Glomerular visceral epithelial cell (primary cell): Measurements from ENCODE around the gene ZNF138.
"Not testable (repeated sequence)": the region's sequence is repeated elsewhere in the genome, so short reads cannot be mapped to it uniquely, and the experiment has no call there.

Source experiments
- DNase-seq: peaks from one replicate; pipeline ENCODE4 v3.0.0-alpha.2; 2016; ENCODE audit errors: extremely low spot score

ZNF138 gene

DNA sequence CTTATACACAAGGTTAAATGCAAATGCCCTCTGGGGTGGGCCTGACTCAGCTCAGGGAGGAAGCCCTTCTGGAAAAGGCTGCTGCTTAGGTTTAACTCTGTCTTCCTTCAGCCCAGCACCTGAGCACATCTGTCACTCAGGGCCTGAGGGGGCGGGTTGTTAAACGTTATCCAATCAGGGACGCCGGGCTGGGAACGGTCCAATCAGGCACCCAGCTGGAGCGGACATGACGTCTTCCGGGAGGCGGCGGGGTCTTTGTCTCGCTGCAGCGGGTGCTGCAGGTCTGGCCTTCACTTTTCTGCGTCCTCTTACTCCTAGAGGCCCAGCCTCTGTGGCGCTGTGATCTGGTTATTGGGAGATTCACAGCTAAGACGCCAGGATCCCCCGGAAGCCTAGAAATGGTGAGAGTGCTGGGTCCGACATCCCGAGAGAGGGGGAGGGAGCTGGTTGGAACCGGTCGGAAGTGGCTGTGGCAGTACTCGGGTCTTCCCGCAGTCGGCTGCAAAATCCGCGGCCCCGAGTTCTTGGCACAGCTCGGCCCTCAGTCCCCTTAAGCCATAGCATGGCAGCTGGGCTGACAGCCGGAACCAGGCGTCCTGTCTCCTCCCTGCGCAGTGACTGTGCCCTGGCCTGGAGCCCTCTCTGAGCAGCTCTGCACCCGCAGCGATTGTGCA, at the start of gene ZNF138:
TSS of gene ZNF138 (plus strand) at position 258 of the 674 bp plus-strand sequence. CDS start at position 399, 141 bp downstream.
- DNase-seq: peak; percentile 93

GRCh38 chr7:64744680-64745079, 49.5 kb upstream of the ZNF138 start:
- no peak for DNase-seq

- no peak for DNase-seq
These were observed 46.4 kb upstream of the ZNF138 start for GRCh38 chr7:64747802-64748201.

DNA sequence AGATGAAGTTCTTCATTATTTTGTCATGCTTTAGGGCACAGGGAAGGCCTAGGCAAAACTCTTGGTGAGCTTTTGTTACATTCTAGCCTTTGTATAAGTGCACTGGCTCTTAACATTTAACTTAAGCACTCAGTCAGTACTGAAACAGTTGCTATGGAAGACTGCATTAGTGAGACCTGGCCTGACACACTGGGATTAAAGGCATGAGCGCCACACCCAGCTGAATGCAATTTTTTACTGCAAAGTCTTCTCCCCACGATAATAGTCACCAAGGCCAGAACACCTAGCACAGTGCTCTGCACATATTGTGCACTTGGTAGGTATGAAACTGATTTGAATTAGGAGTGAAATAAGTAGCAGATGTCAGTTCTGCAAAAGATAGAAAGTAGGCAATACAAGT, 41.2 kb upstream of the ZNF138 start:
- DNase-seq: no peak

DNA sequence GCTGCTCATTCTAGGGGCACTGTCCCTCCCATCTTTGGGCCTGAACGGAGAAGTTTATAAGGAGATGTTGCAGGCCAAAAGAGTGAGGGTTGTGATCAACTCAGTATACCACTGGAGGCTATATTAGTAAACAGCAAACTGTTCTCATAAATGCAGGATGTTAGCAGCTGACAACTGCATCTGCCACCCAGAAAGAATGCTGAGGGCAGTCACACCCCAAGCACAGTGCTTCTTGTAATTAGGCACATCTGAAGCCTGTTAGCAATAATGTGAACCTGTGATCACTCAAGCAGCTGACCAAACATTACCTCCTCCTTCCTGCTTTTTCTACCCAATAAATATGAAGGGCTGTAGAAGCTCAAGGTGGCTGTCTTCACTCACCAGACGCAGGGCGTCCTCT, 38.4 kb upstream of the ZNF138 start:
- DNase-seq: no peak

GRCh38 chr7:64758151-64758550, 36.1 kb upstream of the ZNF138 start:
- DNase-seq: no peak

DNA sequence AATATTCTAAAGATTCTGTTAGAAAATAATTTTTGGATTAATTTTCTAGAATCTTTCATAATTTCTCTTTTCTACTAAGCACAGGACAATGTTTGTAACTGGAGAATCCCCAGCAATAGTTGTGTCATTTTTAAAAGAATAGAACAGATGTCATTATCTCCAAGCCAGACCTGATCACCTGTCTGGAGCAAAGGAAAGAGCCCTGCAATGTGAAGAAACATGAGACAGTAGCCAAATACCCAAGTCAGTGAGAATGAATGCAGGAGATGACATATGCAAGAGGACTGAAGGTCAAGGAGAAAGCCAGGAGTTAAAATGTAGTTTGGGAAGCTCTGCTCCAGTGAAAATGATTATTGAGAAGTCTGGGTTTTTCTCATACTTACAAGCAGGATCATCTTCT, 25.4 kb upstream of the ZNF138 start:
- DNase-seq: no peak

DNA sequence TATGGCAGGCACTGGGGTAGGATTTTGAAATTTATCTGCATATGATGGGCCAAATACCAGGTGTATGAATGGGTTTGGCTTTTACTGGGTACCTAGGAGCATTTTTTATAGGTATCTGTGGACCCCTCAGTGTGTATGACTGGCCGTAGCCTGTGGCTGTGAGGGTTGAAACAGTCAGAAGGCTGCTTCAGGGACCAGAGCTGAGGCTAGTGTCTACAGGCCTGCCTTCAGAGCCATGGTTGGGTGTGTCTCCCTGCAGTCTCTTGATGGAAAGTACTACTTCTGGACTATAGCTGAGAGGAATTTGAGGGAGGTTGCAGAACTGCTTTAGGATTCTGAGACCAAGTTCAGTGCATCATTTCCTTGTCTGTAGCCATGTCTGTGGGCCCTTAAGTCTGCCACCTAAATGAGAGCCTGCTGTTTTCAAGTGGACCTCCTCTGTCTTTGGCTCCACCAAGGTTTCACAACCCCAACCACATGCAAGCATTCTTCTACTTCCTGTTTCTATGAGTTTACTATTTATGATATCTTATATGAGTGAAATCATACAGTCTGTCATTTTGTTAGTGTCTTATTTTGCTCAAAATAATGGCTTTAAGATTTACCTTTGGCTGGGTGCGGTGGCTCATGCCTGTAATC, 19.9 kb upstream of the ZNF138 start:
- DNase-seq: no peak

DNA sequence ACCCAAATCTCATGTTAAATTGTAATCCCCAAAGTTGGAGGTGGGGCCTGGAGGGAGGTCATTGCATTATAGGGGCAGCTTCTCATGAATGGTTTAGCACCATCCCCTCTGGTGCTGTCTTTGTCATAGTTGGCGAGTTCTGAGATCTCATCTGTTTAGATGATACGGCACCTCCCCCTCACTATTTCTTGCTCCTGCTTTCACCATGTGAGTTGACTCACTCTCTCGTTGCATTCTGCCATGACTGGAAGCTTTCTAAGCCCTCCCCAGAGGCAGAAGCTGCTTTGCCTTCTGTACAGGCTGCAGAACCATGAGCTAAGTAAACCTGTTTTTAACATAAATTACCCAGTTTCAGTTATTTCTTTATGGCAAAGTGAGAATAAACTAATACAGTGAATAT, 18.9 kb upstream of the ZNF138 start:
- no peak for DNase-seq

GRCh38 chr7:64784842-64785241, 9.4 kb upstream of the ZNF138 start:
- not testable (repeated sequence) for DNase-seq

DNA sequence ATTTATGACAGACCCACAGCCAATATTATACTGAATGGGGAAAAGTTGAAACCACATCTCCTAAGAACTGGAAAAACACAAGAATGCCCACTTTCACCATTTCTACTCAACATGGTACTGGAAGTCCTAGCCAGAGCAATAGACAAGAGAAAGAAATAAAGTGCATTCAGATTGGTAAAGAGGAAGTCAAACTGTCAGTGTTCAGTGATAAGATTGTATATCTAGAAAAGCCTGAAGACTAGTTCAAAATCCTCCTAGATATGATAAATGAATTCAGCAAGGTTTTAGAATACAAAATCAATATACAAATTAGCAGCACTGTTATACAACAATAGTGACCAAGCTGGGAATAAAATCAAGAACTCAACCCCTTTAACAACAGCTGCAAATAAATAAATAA, 6.9 kb upstream of the ZNF138 start:
- no peak for DNase-seq

- DNase-seq: not testable (repeated sequence)
These were observed 5.0 kb upstream of the ZNF138 start for GRCh38 chr7:64789241-64789640.

- no peak for DNase-seq
These were observed 997 bp upstream of the ZNF138 start for GRCh38 chr7:64793106-64793755.

DNA sequence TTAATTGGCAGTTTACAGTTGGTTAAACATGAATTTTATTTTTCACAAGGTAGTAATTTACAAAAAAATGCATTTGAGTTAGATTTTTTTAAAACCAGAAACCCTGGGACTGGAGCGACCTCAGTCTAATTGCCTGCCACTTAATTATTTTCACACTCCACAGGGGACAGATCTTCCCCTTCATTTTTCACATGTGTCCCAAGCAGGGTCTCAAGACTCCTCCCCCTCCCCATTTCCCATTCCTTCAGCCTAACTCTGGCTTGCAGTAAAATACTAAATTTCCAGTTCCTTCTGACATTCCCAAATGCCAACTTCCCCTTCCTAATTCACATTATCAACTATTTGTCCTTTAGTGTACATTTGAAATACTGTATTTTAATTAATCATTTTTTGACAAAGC, 948 bp downstream of the ZNF138 start:
- no peak for DNase-seq

GRCh38 chr7:64799169-64799568, 4.9 kb downstream of the ZNF138 start:
- not testable (repeated sequence) for DNase-seq

GRCh38 chr7:64802699-64803098, 8.5 kb downstream of the ZNF138 start:
- DNase-seq: no peak

- DNase-seq: no peak
These were observed 13.6 kb downstream of the ZNF138 start for GRCh38 chr7:64807731-64808365.

DNA sequence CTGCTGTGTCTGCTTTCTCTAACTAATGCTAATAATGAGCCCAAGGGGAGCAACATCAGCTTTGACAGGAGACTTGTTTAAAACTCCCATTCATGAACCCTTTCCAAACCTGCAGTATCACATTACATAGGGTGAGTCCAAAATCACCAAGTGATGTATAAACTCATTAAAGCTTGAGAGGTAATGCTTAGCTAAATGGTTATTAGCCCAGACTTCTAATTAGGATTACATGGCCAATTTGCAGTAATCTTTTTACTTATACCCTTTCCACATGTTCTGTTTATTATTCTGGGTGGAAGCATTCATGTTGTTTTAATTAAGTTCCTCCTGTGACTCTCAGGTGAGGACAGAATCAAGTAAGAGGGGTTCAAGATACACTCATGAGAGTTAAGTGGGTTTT, 17.5 kb downstream of the ZNF138 start:
- no peak for DNase-seq

DNA sequence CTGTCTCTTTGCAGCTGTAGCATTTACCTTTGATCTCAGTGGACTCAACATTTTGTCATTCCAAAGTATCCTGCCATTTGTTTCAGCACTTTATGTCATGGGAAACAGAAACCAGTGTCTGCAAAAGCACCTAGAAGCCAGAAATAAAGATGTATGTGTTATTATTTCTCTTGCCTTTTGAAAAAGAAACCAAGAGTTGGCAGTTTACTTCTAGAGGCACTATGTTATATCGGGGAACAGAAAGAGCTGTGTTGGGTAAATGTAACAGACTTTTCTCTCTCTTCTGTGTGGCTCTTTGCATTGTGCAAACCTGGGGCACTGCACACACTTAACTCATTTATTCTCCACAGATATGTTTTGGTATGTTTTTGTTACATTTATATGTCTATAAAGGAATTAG, 36.7 kb downstream of the ZNF138 start:
- no peak for DNase-seq

DNA sequence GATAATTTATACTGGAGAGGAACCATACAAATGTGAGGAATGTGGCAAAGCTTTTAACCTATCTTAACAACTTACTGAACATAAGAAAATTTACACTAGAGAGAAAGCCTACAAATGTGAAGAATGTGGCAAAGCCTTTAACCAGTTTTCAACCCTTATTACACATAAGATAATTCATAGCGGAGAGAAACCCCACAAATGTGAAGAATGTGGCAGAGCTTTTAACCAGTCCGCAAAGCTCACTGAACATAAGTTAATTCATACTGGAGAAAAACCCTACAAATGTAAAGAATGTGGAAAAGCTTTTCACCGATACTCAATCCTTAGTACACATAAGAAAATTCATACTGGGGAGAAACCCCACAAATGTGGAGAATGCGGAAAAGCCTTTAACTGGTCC, 37.9 kb downstream of the ZNF138 start:
- DNase-seq: no peak

GRCh38 chr7:64834989-64835388, 40.8 kb downstream of the ZNF138 start:
- DNase-seq: no peak

DNA sequence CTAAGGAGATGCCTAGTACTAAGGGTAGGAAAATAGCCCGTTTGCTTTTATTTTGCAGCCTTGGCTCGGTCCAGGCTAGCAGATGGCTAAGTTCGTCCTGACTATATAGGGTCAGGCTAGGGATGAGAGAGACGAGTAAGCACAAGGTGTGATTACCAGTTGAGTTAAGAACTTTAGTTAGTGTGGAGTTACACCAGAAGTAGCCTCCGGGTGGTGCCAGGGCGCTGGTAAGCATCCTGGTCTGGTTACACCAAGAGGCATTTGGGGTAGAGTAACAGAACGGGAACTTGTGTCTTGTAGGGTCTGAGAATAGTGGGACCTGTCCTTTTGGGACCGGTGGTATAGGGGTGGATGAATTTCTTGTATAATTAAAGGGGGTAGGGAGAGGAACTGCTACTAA, 41.6 kb downstream of the ZNF138 start:
- DNase-seq: not testable (repeated sequence)

DNA sequence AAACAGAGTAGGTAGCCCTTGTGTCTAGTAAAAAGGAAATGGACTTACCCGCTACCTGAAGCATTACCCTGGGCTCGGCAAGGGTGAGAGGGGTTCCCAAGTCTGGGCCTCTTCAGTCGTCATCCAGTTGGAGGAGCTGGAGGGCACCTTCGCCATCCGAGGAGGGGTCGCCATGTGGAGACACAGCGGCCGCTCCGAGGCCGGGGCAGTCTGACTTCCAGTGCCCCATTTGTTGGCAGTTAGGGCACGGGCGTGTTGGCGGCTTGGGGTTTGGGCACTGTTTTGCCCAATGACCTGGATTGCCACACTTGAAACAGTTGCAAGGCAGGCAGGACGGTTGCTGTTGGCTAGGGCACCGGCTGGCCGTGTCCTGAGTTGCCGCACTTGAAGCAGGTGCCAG, 43.8 kb downstream of the ZNF138 start:
- not testable (repeated sequence) for DNase-seq
